RWPE2 (cell line): ENCODE data around the gene HDAC4.

Experiments
- ATAC-seq: fragments of 200-7000 bp; cut with Tn5 transposase; 3 replicates; pipeline ENCODE4 v1.9.1; 2021; ENCODE audit warnings: low read depth
- DNase-seq: peaks from one replicate; pipeline ENCODE4 v3.0.0-alpha.2; 2020; ENCODE audit warnings: low spot score
- H3K27ac ChIP-seq: fragments of 450-650 bp; 2 replicates; pipeline ENCODE4 v1.5.1; 2017; ENCODE audit warnings: mild to moderate bottlenecking; ENCODE audit not compliant: poor library complexity, severe bottlenecking
- H3K27me3 ChIP-seq: fragments of 250-450 bp; sonication (Bioruptor Pico); 2 replicates; pipeline ENCODE4 v1.5.1; 2021; ENCODE audit warnings: mild to moderate bottlenecking, moderate library complexity; ENCODE audit not compliant: insufficient read depth, poor library complexity, severe bottlenecking
- H3K36me3 ChIP-seq: fragments of 250-450 bp; sonication (Bioruptor Pico); 2 replicates; pipeline ENCODE4 v1.5.1; 2020; ENCODE audit warnings: low read depth, mild to moderate bottlenecking, moderate library complexity
- H3K4me1 ChIP-seq: fragments of 250-450 bp; sonication (Bioruptor Pico); 2 replicates; pipeline ENCODE4 v1.5.1; 2021; ENCODE audit warnings: mild to moderate bottlenecking, moderate library complexity; ENCODE audit not compliant: insufficient read depth, poor library complexity, severe bottlenecking
- H3K4me3 ChIP-seq: fragments of 250-450 bp; sonication (Bioruptor Pico); 2 replicates; pipeline ENCODE4 v1.5.1; 2021; ENCODE audit warnings: mild to moderate bottlenecking, moderate library complexity; ENCODE audit not compliant: severe bottlenecking
- H3K9me3 ChIP-seq: fragments of 250-450 bp; sonication (Bioruptor Pico); 2 replicates; pipeline ENCODE4 v1.5.1; 2021; ENCODE audit warnings: mild to moderate bottlenecking, moderate library complexity; ENCODE audit not compliant: severe bottlenecking
- CTCF ChIP-seq: fragments of 450-650 bp; IDR thresholded peaks from one replicate; pipeline ENCODE4 v1.5.1; 2017; ENCODE audit warnings: mild to moderate bottlenecking, moderate library complexity; ENCODE audit not compliant: poor library complexity, severe bottlenecking

The HDAC4 gene

GRCh38 chr2:239401067-239401880, 454 bp upstream of the HDAC4 start:
- Histone ChIP-seq H3K9me3 (no peaks in the 10 kb centered on the region), H3K4me1 (peaks cover 4% of the 10 kb centered on the region), H3K27me3 (no peaks in the 10 kb centered on the region), H3K27ac (peak overlapping the region; percentile 52), H3K4me3 (peak overlapping the region; percentile 84), H3K36me3 (no peaks in the 10 kb centered on the region)
- no peak for TF ChIP-seq CTCF
- DNase-seq: peak; percentile 97
- peak; percentile 98 for ATAC-seq

- peak overlapping the region; percentile 52 for H3K27ac ChIP-seq
Measured at GRCh38 chr2:239399921-239400595, 762 bp downstream of the HDAC4 start.

GRCh38 chr2:239399433-239399920, 1.3 kb downstream of the HDAC4 start:
- no peaks in the 10 kb centered on the region for H3K27me3 ChIP-seq
- no peak for ATAC-seq
- H3K27ac ChIP-seq: no peak overlapping the region
- H3K9me3 ChIP-seq: no peaks in the 10 kb centered on the region
- peaks cover 4% of the 10 kb centered on the region for H3K4me1 ChIP-seq
- H3K36me3 ChIP-seq: no peaks in the 10 kb centered on the region
- H3K4me3 ChIP-seq: peak overlapping the region; percentile 63
- no peak for TF ChIP-seq CTCF
- no peak for DNase-seq

More at GRCh38 chr2:239399921-239400595, 762 bp downstream of the HDAC4 start:
- Histone ChIP-seq H3K4me3 (peak overlapping the region; percentile 63), H3K4me1 (peaks cover 4% of the 10 kb centered on the region), H3K9me3 (no peaks in the 10 kb centered on the region), H3K36me3 (no peaks in the 10 kb centered on the region), H3K27me3 (no peaks in the 10 kb centered on the region)
- ATAC-seq: no peak
- TF ChIP-seq CTCF: no peak
- no peak for DNase-seq

- no peak overlapping the region for H3K27ac ChIP-seq
- no peaks in the 10 kb centered on the region for H3K27me3 ChIP-seq
- no peaks in the 10 kb centered on the region for H3K36me3 ChIP-seq
- H3K9me3 ChIP-seq: no peaks in the 10 kb centered on the region
- ATAC-seq: no peak
- no peak for DNase-seq
- H3K4me1 ChIP-seq: peaks cover 4% of the 10 kb centered on the region
- H3K4me3 ChIP-seq: no peak overlapping the region
- TF ChIP-seq CTCF: no peak
Measured at GRCh38 chr2:239398521-239398921, 2.3 kb downstream of the HDAC4 start.
